Hematopoietic multipotent progenitor cell treated with erythropoietin and hydrocortisone succinate and interleukin-3 and kit ligand, for 15 days (in vitro differentiated cells): ENCODE measurements around the gene MMP23B.

Experiments used
- DNase-seq: peaks from one replicate; pipeline ENCODE4 v3.0.0-alpha.2; 2015; ENCODE audit warnings: low spot score

MMP23B gene

GRCh38 chr1:1602968-1603506 is 28.9 kb upstream of the MMP23B start:
- DNase-seq: no peak

- no peak for DNase-seq
These were observed 28.2 kb upstream of the MMP23B start for GRCh38 chr1:1603671-1604373.

DNA sequence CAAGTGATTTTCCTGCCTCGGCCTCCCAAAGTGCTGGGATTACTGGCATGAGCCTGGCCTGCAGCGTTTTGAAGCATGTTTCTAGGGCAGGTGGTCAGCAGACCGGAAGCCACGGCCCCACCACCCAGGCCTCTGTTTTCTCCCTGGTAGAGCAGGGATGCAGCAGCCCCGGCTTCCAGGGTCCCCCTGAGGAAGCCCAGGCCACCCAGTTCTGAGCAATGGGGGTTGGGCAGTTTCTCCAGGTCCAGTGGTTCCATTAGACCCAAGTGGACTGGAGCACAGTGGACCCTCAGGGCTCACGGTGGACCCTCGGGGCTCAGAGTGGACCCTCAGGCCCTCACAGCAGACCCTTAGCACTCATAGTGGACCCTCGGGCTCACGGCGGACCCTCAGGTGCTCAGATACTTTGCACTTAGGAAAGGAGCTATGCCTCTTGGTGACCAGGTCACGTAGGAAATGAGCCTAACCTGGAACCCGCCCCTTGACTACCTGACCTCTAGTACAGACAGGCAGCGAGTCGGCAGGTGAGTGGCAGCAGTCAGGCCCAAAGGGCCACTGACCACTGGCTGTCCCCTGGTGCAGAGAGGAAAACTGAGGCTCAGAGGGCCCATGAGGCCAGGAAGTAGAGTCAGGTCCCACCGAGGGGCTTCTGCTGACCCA is 27.5 kb upstream of the MMP23B start:
- no peak for DNase-seq

DNA sequence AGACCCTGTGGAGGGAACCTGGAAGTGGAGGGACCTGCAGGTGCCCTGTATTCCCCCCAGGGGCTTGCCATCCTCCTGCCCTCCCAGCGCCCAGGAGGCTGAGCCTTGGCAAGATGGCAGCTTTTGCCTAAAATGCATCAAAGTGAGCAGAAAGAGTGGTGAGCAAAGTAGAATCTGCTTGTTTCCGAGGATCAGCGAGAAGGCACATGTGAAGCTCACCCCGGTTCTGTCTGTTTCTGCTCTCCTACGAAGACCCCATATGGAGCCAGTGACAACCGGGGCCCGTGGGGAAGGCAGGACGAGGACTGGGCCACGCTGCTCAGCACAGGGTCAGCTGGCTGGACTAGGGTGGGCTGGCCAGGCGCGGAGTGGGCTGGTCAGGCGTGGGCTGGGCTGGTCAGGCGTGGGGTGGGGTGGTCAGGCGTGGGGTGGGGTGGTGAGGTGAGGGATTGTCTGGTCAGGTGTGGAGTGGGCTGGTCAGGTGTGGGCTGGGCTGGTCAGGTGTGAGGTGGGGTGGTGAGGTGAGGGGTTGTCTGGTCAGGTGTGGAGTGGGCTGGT is 26.9 kb upstream of the MMP23B start:
- no peak for DNase-seq

- DNase-seq: no peak
These were observed 26.2 kb upstream of the MMP23B start for GRCh38 chr1:1605724-1606123.

- DNase-seq: no peak
These were observed 25.7 kb upstream of the MMP23B start for GRCh38 chr1:1606232-1606631.

DNA sequence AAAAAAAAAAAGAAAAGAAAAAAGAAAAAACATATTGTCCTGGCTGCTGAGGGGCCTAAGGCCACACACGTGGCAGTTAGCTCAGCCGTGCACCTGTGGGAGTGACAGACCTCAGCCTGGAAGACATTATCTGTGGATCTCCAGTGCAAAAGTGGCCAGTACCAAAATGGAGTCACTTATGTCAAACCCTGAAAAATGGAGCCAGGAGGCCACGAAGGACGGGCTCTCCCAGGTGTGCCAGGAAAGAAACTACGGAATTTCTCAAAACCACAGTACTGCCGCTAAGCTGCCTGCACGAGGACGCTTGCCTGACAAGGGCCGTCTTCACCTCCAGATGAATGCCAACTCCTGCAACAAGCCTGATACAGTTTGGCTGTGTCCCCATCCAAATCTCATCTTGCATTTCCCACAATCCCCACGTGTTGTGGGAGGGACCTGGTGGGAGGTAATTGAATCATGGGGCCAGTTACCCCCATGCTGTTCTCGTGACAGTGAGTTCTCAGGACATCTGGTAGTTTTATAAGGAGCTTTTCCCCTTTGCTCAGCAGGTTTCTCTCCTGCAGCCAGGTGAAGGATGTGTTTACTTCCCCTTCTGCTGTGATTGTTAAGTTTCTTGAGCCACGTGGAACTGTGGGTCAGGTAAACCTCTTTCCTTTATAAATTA is 22.0 kb upstream of the MMP23B start:
- no peak for DNase-seq

- no peak for DNase-seq
These were observed 21.2 kb upstream of the MMP23B start for GRCh38 chr1:1610796-1611195.

GRCh38 chr1:1612104-1612400 is 19.9 kb upstream of the MMP23B start:
- no peak for DNase-seq

- no peak for DNase-seq
These were observed 18.4 kb upstream of the MMP23B start for GRCh38 chr1:1613509-1614082.

DNA sequence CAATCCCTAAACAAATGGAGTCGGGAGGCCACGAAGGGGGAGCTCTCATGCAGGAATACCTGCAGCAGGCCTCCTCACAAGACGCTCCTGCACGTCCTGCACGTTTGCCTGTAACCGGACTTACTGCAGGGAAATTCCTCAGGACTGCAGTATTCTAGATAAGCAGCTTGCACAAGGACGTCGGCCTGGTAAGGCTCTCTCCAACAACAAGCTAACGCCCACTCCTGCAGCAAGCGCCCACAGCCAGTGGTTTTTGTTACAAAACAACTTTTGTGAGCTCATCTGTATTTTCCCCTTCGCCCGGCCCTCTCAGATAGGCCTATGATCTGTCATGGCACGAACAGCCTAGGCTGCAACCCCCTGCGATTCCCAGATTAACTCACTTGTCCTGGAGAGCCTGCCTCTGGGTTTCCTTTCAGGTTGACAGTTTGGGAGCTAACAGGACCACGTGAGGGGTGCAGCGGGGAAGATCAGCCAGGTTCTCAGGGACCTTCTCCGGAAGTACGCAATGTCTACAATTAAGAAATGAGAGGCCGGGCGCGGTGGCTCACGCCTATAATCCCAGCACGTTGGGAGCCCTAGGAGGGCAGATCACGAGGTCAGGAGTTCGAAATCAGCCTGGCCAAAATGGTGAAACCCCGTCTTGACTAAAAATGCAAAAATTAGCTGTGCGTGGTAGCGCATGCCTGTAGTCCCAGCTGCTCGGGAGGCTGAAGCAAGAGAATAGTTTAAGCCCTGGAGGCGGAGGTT is 17.6 kb upstream of the MMP23B start:
- peak; percentile 63 for DNase-seq

DNA sequence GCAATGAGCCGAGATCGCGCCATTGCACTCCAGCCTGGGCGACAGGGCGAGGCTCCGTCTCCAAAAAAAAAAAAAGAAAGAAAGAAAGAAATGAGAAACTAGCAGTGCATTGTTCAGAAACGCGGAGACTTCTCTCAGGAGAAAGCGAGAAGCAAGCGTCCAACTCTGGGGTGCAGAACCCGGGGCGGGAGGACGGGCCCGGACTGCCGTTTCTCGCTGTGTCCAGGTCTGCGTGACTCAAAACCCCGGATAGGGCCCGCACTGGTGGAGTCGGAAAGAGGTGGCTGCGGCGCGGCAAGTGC is 17.1 kb upstream of the MMP23B start:
- DNase-seq: no peak

GRCh38 chr1:1615256-1616044 is 16.5 kb upstream of the MMP23B start, which contains the start of gene MIB2:
Gene MIB2, plus strand, starts transcription at chr1:1615500. Its CDS starts 7,953 bp downstream, at chr1:1623453.
- peak; percentile 98 for DNase-seq

GRCh38 chr1:1616045-1616790 is 15.8 kb upstream of the MMP23B start:
- peak; percentile 36 for DNase-seq

- no peak for DNase-seq
These were observed 15.1 kb upstream of the MMP23B start for GRCh38 chr1:1616838-1617237.

DNA sequence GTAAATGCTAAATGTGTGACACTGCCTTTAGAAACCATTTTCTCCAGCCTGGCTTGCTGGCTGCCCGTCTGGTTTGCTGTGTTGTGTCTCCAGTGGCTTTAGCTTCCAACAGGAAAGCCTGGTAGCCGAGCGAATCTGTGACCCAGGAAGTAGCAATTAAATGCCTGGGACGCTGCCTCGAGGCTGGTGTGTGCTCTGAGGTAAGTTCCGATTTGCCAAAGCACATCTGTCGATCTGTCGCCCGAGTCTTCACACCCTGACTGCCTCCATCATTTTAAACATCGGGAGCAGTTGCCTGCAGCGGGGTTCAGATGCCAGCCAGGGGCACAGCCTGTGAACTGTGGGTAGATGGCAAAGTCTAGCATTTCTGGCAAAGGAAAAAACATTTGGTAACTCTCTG is 14.5 kb upstream of the MMP23B start:
- no peak for DNase-seq

- DNase-seq: no peak
These were observed 14.0 kb upstream of the MMP23B start for GRCh38 chr1:1617925-1618324.

DNA sequence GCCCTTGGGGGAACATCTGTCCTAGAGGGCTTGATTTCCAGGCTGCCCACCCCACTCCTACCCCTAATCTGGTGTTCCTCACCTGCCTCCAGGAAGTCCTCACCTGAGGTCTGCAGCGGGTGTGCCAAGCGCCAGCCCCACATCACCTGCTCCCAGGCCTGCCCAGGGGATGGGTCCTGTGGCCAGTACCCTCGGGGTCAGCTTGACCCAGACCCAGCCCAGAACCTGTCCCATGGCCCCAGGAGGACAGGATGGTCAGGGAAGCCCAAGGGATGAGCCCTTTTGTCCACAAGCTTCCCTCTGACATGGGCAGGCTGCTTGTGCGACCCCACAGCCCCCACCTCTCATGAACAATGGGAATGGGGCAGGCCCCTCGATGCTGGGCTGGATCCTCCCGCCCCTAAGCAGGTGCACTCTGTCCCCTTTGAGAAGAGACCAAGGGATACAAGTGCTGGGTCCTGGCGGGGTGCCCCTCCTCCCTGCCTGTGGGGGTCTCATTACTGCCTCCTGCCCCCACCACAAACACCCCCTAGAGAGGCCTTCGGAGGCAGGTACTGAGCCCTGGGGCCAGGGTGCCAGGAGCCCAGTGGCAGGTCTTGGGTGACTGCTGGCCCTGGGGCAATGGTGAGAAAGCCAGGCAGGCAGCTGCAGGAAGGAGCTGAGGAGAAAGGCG is 13.4 kb upstream of the MMP23B start:
- DNase-seq: no peak

- DNase-seq: no peak
These were observed 12.0 kb upstream of the MMP23B start for GRCh38 chr1:1619917-1620361.
